Urinary bladder (tissue), 4 donors: ENCODE results near the gene ASB5. TPM values are rescaled to one million over a fixed set of nuclear protein-coding genes. Genes with fewer than 3 reads are reported as not detected.

Source experiments
- DNase-seq: peaks from one replicate; pipeline ENCODE4 v3.0.0-alpha.2; 2015; ENCODE audit errors: extremely low spot score
- H3K27ac ChIP-seq: one replicate; pipeline ENCODE4 v1.5.1; 2013; ENCODE audit warnings: low read depth, mild to moderate bottlenecking, moderate library complexity
- H3K36me3 ChIP-seq: one replicate; pipeline ENCODE4 v1.6.1; 2013; ENCODE audit warnings: mild to moderate bottlenecking, moderate library complexity; ENCODE audit not compliant: insufficient read depth
- H3K4me1 ChIP-seq: one replicate; pipeline ENCODE4 v1.6.1; 2013; ENCODE audit warnings: mild to moderate bottlenecking, moderate library complexity; ENCODE audit not compliant: insufficient read depth
- H3K4me3 ChIP-seq: one replicate; pipeline ENCODE4 v1.5.1; 2013; ENCODE audit warnings: low read depth, low read length
- WGBS: extraction: QIAGEN DNeasy Blood & Tissue Kit; methylation state at CpG from one replicate; pipeline ENCODE4 v1.1.7; 2013; 5-methylcytosine and 5-hydroxymethylcytosine counted together
- polyA plus RNA-seq: library from polyadenylated mRNA; stranded (reverse); fragments of 200-250 nt; gene quantifications from one replicate; pipeline ENCODE4 v1.2.3, GENCODE V29; 2013
- total RNA-seq: library from RNA; depleted of rRNA; stranded (reverse); fragments of >200 nt; gene quantifications from one replicate; pipeline ENCODE4 v1.2.3, GENCODE V29; 2014
- donor health status: healthy with polysubstance abuse.
- donor health status: healthy.

ASB5 gene
- total and polyA plus RNA-seq, 2 donors: 40.0 to 40.8 TPM

GRCh38 chr4:176193126-176193525 is 75.9 kb downstream of the ASB5 start:
- no peak for DNase-seq
- H3K27ac ChIP-seq: no peak overlapping the region

GRCh38 chr4:176191974-176192373 is 77.0 kb downstream of the ASB5 start:
- Histone ChIP-seq H3K4me3 (no peak overlapping the region), H3K27ac (no peak overlapping the region), H3K4me1 (no peaks in the 10 kb centered on the region), H3K36me3 (no peaks in the 10 kb centered on the region)
- no peak for DNase-seq
- WGBS: 20% methylated on average over 1 of the region's 1 CpG

More at GRCh38 chr4:176193126-176193525, 75.9 kb downstream of the ASB5 start:
- no peak overlapping the region for H3K4me3 ChIP-seq
- H3K36me3 ChIP-seq: no peaks in the 10 kb centered on the region
- WGBS: 36% methylated on average over 4 of the region's 4 CpGs
- H3K4me1 ChIP-seq: no peaks in the 10 kb centered on the region

- Histone ChIP-seq H3K4me1 (no peaks in the 10 kb centered on the region), H3K27ac (no peak overlapping the region), H3K36me3 (no peaks in the 10 kb centered on the region), H3K4me3 (no peak overlapping the region)
- WGBS: 73% methylated on average over 11 of the region's 11 CpGs
- no peak for DNase-seq
Observed at GRCh38 chr4:176189891-176190795, 78.9 kb downstream of the ASB5 start.

- Histone ChIP-seq H3K36me3 (no peaks in the 10 kb centered on the region), H3K27ac (no peak overlapping the region), H3K4me1 (no peaks in the 10 kb centered on the region), H3K4me3 (no peak overlapping the region)
- no peak for DNase-seq
Observed at GRCh38 chr4:176188654-176189053, 80.4 kb downstream of the ASB5 start.

GRCh38 chr4:176187624-176188023 is 81.4 kb downstream of the ASB5 start:
- no peaks in the 10 kb centered on the region for H3K36me3 ChIP-seq
- no peak overlapping the region for H3K27ac ChIP-seq
- H3K4me3 ChIP-seq: no peak overlapping the region
- no peaks in the 10 kb centered on the region for H3K4me1 ChIP-seq
- DNase-seq: no peak
- WGBS: 75% methylated on average over 2 of the region's 2 CpGs

- no peaks in the 10 kb centered on the region for H3K36me3 ChIP-seq
- 33% methylated on average over 6 of the region's 6 CpGs for WGBS
- no peak overlapping the region for H3K4me3 ChIP-seq
- DNase-seq: no peak
- H3K27ac ChIP-seq: no peak overlapping the region
- H3K4me1 ChIP-seq: no peaks in the 10 kb centered on the region
Observed at GRCh38 chr4:176186671-176187395, 82.2 kb downstream of the ASB5 start.

GRCh38 chr4:176186067-176186466 is 83.0 kb downstream of the ASB5 start:
- H3K4me3 ChIP-seq: no peak overlapping the region
- 69% methylated on average over 2 of the region's 2 CpGs for WGBS
- H3K4me1 ChIP-seq: no peaks in the 10 kb centered on the region
- H3K27ac ChIP-seq: no peak overlapping the region
- no peaks in the 10 kb centered on the region for H3K36me3 ChIP-seq
- no peak for DNase-seq

- Histone ChIP-seq H3K4me3 (no peak overlapping the region), H3K27ac (no peak overlapping the region), H3K36me3 (no peaks in the 10 kb centered on the region), H3K4me1 (no peaks in the 10 kb centered on the region)
- 22% methylated on average over 1 of the region's 1 CpG for WGBS
- no peak for DNase-seq
Observed at GRCh38 chr4:176185051-176185450, 84.0 kb downstream of the ASB5 start.

Other genes with a start within 250 kb of the ASB5 start
- gene WDR17, start 203.4 kb downstream of the ASB5 start, total RNA-seq: 7.1 TPM
- 1.9 TPM for gene WDR17, start 203.4 kb downstream of the ASB5 start, polyA plus RNA-seq
- gene SPATA4, start 73.6 kb downstream of the ASB5 start, total RNA-seq: 0.11 TPM
- gene SPATA4, start 73.6 kb downstream of the ASB5 start, polyA plus RNA-seq: 0.29 TPM
- 192 TPM for gene SPCS3, start 50.7 kb upstream of the ASB5 start, total RNA-seq
- gene SPCS3, start 50.7 kb upstream of the ASB5 start, polyA plus RNA-seq: 47.3 TPM